ACC112 (cell line): ENCODE results near the gene KATNAL2.
A peak's percentile ranks its signal among the peaks of the same experiment; 100 is the strongest.

Source experiments
- H2AFZ ChIP-seq: fragments of 200-600 bp; sonication (generic); one replicate; pipeline ENCODE4 v1.6.0; 2017; ENCODE audit warnings: antibody characterized with exemption, low read length; ENCODE audit not compliant: unreplicated experiment
- H3K27ac ChIP-seq: fragments of 200-600 bp; sonication (generic); 2 replicates; pipeline ENCODE4 v1.5.1; 2014; ENCODE audit warnings: low read depth, mild to moderate bottlenecking, antibody characterized with exemption, low read length, moderate library complexity
- H3K27me3 ChIP-seq: fragments of 200-600 bp; sonication (generic); 2 replicates; pipeline ENCODE4 v1.6.1; 2014; ENCODE audit warnings: mild to moderate bottlenecking, antibody characterized with exemption, low read length, moderate library complexity, mixed read lengths; ENCODE audit not compliant: insufficient read depth
- H3K36me3 ChIP-seq: fragments of 200-600 bp; sonication (generic); 2 replicates; pipeline ENCODE4 v1.6.1; 2016; ENCODE audit warnings: mild to moderate bottlenecking, antibody characterized with exemption, low read length, moderate library complexity, mixed read lengths; ENCODE audit not compliant: insufficient read depth
- H3K4me1 ChIP-seq: fragments of 200-600 bp; sonication (generic); one replicate; pipeline ENCODE4 v1.6.1; 2016; ENCODE audit warnings: low read length, mixed read lengths; ENCODE audit not compliant: insufficient read depth, unreplicated experiment, control insufficient read depth
- H3K4me3 ChIP-seq: fragments of 200-600 bp; sonication (generic); 2 replicates; pipeline ENCODE4 v1.5.1; 2014; ENCODE audit warnings: mild to moderate bottlenecking, low read depth, low read length
- H3K79me2 ChIP-seq: fragments of 200-600 bp; sonication (generic); one replicate; pipeline ENCODE4 v1.6.0; 2016; ENCODE audit warnings: low read length; ENCODE audit not compliant: control insufficient read depth, unreplicated experiment, insufficient read depth

KATNAL2 gene

GRCh38 chr18:46899274-46899948, 18.0 kb upstream of the KATNAL2 start:
- H3K27ac ChIP-seq = no peak overlapping the region
- H2AFZ ChIP-seq = no peak overlapping the region
- peaks cover 9% of the 10 kb centered on the region for H3K36me3 ChIP-seq
- no peaks in the 10 kb centered on the region for H3K4me1 ChIP-seq
- no peaks in the 10 kb centered on the region for H3K27me3 ChIP-seq
- peaks cover 66% of the 10 kb centered on the region for H3K79me2 ChIP-seq
- 0 out of 2 replicates have a peak overlapping the region, but pooled peaks have one; percentile 32 for H3K4me3 ChIP-seq

- Histone ChIP-seq H3K4me1 (no peaks in the 10 kb centered on the region), H2AFZ (no peak overlapping the region), H3K4me3 (no peak overlapping the region), H3K36me3 (peaks cover 6% of the 10 kb centered on the region; the same call in 1 of the 2 replicates), H3K27ac (no peak overlapping the region), H3K27me3 (no peaks in the 10 kb centered on the region), H3K79me2 (peaks cover 70% of the 10 kb centered on the region)
Observed at GRCh38 chr18:46903406-46903805, 14.0 kb upstream of the KATNAL2 start.

- H3K4me3 ChIP-seq = no peak overlapping the region
- peaks cover 79% of the 10 kb centered on the region for H3K79me2 ChIP-seq
- H3K4me1 ChIP-seq = no peaks in the 10 kb centered on the region
Observed at GRCh38 chr18:46909497-46909896, 7.9 kb upstream of the KATNAL2 start.

GRCh38 chr18:46910856-46911255, 6.5 kb upstream of the KATNAL2 start:
- Histone ChIP-seq H3K27me3 (no peaks in the 10 kb centered on the region), H3K27ac (no peak overlapping the region), H3K4me1 (peaks cover 13% of the 10 kb centered on the region), H2AFZ (no peak overlapping the region), H3K4me3 (no peak overlapping the region), H3K36me3 (no peaks in the 10 kb centered on the region), H3K79me2 (peaks cover 82% of the 10 kb centered on the region)

More at GRCh38 chr18:46909497-46909896, 7.9 kb upstream of the KATNAL2 start:
- no peaks in the 10 kb centered on the region for H3K27me3 ChIP-seq
- no peak overlapping the region for H2AFZ ChIP-seq
- no peaks in the 10 kb centered on the region for H3K36me3 ChIP-seq
- H3K27ac ChIP-seq = no peak overlapping the region

GRCh38 chr18:46915800-46916550, 1.4 kb upstream of the KATNAL2 start:
- H3K79me2 ChIP-seq = peaks cover 58% of the 10 kb centered on the region
- peak overlapping the region; percentile 98 for H2AFZ ChIP-seq
- H3K4me3 ChIP-seq = peak overlapping the region; percentile 94
- H3K27me3 ChIP-seq = no peaks in the 10 kb centered on the region
- H3K27ac ChIP-seq = 0 out of 2 replicates have a peak overlapping the region, but pooled peaks have one; percentile 23
- no peaks in the 10 kb centered on the region for H3K36me3 ChIP-seq
- H3K4me1 ChIP-seq = peaks cover 20% of the 10 kb centered on the region

GRCh38 chr18:46916551-46917107, 773 bp upstream of the KATNAL2 start:
- Histone ChIP-seq H3K36me3 (no peaks in the 10 kb centered on the region), H3K79me2 (peaks cover 52% of the 10 kb centered on the region), H3K27me3 (no peaks in the 10 kb centered on the region), H3K4me3 (peak overlapping the region; percentile 94), H3K27ac (peak overlapping the region; percentile 23; the same call in 1 of the 2 replicates), H3K4me1 (peaks cover 20% of the 10 kb centered on the region), H2AFZ (peak overlapping the region; percentile 98)

GRCh38 chr18:46917803-46918600, 600 bp downstream of the KATNAL2 start:
- Histone ChIP-seq H3K4me1 (peaks cover 20% of the 10 kb centered on the region), H3K27me3 (no peaks in the 10 kb centered on the region), H3K79me2 (peaks cover 40% of the 10 kb centered on the region), H3K27ac (peak overlapping the region; percentile 64; the same call in 1 of the 2 replicates), H3K36me3 (no peaks in the 10 kb centered on the region), H2AFZ (peak overlapping the region; percentile 98), H3K4me3 (peak overlapping the region; percentile 94)

GRCh38 chr18:46920067-46920466, 2.7 kb downstream of the KATNAL2 start:
- H3K4me3 ChIP-seq = no peak overlapping the region
- no peaks in the 10 kb centered on the region for H3K36me3 ChIP-seq

GRCh38 chr18:46920653-46921052, 3.3 kb downstream of the KATNAL2 start:
- H2AFZ ChIP-seq = no peak overlapping the region
- H3K4me3 ChIP-seq = no peak overlapping the region
- H3K27me3 ChIP-seq = no peaks in the 10 kb centered on the region
- no peak overlapping the region for H3K27ac ChIP-seq
- peaks cover 13% of the 10 kb centered on the region for H3K79me2 ChIP-seq
- H3K36me3 ChIP-seq = no peaks in the 10 kb centered on the region
- H3K4me1 ChIP-seq = peaks cover 8% of the 10 kb centered on the region

More at GRCh38 chr18:46920067-46920466, 2.7 kb downstream of the KATNAL2 start:
- H3K27me3 ChIP-seq = no peaks in the 10 kb centered on the region
- peaks cover 19% of the 10 kb centered on the region for H3K79me2 ChIP-seq
- H3K4me1 ChIP-seq = peaks cover 14% of the 10 kb centered on the region
- H2AFZ ChIP-seq = no peak overlapping the region
- H3K27ac ChIP-seq = no peak overlapping the region

GRCh38 chr18:46939337-46939963, 22.0 kb downstream of the KATNAL2 start:
- Histone ChIP-seq H3K36me3 (no peaks in the 10 kb centered on the region), H3K79me2 (peaks cover 3% of the 10 kb centered on the region), H3K27me3 (no peaks in the 10 kb centered on the region), H3K4me3 (peak overlapping the region; percentile 44; the same call in 1 of the 2 replicates), H3K27ac (peak overlapping the region; percentile 77), H2AFZ (peak overlapping the region; percentile 7), H3K4me1 (peaks cover 19% of the 10 kb centered on the region)
